Measurements from ENCODE around the gene EHMT2. TPM values are rescaled to one million over a fixed set of nuclear protein-coding genes. Genes with fewer than 3 reads are reported as not detected.
"Not testable (repeated sequence)": the region's sequence is repeated elsewhere in the genome, so short reads cannot be mapped to it uniquely, and the experiment has no call there.

The EHMT2 gene
- total RNA-seq, 1 donor from 2014 or later = 15.6 TPM

DNA sequence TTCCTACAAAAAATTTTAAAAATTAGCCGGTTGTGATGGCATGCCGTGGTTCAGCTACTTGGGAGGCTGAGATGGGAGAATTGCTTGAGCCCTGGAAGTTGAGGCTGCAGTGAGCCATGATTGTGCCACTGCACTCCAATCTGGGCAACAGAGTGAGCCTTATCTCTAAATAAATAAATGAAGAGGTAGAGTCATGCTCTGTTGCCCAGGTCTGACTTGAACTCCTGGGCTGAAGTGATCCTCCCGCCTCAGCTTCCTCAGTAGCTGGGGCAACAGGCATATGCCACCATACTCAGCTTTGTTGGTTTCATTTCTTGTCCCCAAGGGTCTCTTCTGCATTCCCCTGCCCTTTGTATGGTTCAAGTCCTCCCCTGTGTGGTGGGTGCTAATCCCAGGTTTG, 53.0 kb downstream of the EHMT2 start:
- no peak overlapping the region for H3K27ac ChIP-seq (replicated peaks)
- no peaks in the 10 kb centered on the region for H3K9me3 ChIP-seq (replicated peaks)
- H3K36me3 ChIP-seq = peaks cover 21% of the 10 kb centered on the region
- no peaks in the 10 kb centered on the region for H3K4me1 ChIP-seq
- H3K27me3 ChIP-seq (ENCODE audit: low read depth) = no peaks in the 10 kb centered on the region
- intact Hi-C loops (cut with micrococcal nuclease) = no loop called here
- DNase-seq = no peak
- no peak overlapping the region for H3K4me3 ChIP-seq
- TF ChIP-seq, protein P1, sequence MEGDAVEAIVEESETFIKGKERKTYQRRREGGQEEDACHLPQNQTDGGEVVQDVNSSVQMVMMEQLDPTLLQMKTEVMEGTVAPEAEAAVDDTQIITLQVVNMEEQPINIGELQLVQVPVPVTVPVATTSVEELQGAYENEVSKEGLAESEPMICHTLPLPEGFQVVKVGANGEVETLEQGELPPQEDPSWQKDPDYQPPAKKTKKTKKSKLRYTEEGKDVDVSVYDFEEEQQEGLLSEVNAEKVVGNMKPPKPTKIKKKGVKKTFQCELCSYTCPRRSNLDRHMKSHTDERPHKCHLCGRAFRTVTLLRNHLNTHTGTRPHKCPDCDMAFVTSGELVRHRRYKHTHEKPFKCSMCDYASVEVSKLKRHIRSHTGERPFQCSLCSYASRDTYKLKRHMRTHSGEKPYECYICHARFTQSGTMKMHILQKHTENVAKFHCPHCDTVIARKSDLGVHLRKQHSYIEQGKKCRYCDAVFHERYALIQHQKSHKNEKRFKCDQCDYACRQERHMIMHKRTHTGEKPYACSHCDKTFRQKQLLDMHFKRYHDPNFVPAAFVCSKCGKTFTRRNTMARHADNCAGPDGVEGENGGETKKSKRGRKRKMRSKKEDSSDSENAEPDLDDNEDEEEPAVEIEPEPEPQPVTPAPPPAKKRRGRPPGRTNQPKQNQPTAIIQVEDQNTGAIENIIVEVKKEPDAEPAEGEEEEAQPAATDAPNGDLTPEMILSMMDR (IDR thresholded peaks at IDR 0.05; ENCODE audit: borderline replicate concordance) = no peak

DNA sequence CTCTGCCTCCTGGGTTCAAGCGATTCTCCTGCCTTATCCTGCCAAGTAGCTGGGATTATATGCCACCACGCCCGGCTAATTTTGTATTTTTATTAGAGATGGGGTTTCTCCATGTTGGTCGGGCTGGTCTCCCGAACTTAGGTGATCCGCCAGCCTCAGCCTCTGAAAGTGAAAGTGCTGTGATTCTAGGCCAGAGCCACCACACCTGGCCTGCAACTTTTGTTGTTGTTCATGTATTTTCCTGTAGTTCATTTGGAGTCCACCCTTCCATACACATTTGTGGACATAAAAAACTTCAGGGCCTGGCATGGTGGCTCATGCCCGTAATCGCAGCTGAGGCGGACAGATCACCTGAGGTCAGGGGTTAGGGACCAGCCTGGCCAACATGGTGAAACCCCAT, 55.4 kb downstream of the EHMT2 start:
- TF ChIP-seq, protein P1 (IDR thresholded peaks at IDR 0.05; ENCODE audit: borderline replicate concordance) = no peak
- intact Hi-C loops (cut with micrococcal nuclease) = no loop called here
- Histone ChIP-seq H3K27me3 (ENCODE audit: low read depth) (no peaks in the 10 kb centered on the region), H3K4me1 (peaks cover 20% of the 10 kb centered on the region), H3K4me3 (no peak overlapping the region), H3K36me3 (peaks cover 46% of the 10 kb centered on the region), H3K9me3 (replicated peaks) (no peaks in the 10 kb centered on the region), H3K27ac (replicated peaks) (no peak overlapping the region)
- DNase-seq = no peak

DNA sequence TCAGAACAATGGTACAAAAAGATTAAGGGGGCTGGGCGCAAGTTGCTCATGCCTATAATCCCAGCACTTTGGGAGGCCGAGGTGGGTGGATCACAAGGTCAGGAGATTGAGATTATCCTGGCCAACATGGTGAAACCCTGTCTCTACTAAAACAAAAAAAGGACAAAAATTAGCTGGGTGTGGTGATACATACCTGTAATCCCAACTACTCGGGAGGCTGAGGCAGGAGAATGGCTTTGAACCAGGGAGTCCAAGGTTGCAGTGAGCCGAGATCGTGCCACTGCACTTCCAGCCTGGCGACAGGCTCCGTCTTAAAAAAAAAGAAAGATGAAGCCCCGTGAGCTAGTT, 57.7 kb downstream of the EHMT2 start:
- peaks cover 51% of the 10 kb centered on the region for H3K36me3 ChIP-seq
- H3K27me3 ChIP-seq (ENCODE audit: low read depth); H3K4me3 ChIP-seq; H3K9me3 ChIP-seq (replicated peaks); DNase-seq; H3K27ac ChIP-seq (replicated peaks); intact Hi-C loops (cut with micrococcal nuclease): not testable (repeated sequence)
- H3K4me1 ChIP-seq = peaks cover 43% of the 10 kb centered on the region

DNA sequence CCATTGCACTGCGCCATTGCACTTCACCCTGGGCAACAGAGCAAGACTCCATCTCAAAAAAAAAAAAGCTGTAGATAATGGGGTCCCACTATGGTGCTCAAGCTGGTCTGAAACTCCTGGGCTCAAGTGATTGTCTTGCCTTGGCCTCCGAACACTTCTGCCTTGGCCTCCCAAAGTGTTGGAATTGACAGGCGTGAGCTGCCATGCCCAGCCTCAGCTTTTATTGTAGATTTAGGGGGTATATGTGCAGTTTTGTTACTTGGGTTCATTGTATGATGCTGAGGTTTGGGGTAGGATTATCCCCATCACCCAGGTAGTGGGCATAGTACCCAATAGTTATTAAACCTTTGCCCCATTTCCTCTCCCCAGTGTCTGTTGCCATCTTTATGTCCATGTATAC, 58.5 kb downstream of the EHMT2 start:
- H3K27ac ChIP-seq (replicated peaks) = no peak overlapping the region
- peaks cover 51% of the 10 kb centered on the region for H3K36me3 ChIP-seq
- no peaks in the 10 kb centered on the region for H3K9me3 ChIP-seq (replicated peaks)
- intact Hi-C loops (cut with micrococcal nuclease) = no loop called here
- TF ChIP-seq, protein P1 (IDR thresholded peaks at IDR 0.05; ENCODE audit: borderline replicate concordance) = no peak
- peaks cover 47% of the 10 kb centered on the region for H3K4me1 ChIP-seq
- DNase-seq = no peak
- no peak overlapping the region for H3K4me3 ChIP-seq
- no peaks in the 10 kb centered on the region for H3K27me3 ChIP-seq (ENCODE audit: low read depth)

DNA sequence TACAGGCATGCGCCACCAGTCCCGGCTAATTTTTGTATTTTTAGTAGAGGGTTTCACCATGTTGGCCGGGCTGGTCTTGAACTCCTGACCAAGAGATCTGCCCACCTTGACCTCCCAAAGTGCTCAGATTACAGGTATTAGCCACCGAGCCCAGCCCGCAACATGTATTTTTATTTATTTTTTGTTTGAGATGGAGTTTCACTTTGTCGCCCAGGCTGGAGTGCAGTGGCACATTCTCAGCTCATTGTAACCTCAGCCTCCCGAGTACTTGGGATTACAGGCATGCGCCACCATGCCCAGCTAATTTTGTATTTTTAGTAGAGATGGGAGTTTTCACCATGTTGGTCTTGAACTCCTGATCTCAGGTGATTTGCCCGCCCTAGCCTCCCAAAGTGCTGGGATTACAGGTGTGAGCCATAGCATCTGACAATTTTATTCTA, 59.4 kb downstream of the EHMT2 start:
- peak overlapping the region; percentile 99 for H3K4me3 ChIP-seq

DNA sequence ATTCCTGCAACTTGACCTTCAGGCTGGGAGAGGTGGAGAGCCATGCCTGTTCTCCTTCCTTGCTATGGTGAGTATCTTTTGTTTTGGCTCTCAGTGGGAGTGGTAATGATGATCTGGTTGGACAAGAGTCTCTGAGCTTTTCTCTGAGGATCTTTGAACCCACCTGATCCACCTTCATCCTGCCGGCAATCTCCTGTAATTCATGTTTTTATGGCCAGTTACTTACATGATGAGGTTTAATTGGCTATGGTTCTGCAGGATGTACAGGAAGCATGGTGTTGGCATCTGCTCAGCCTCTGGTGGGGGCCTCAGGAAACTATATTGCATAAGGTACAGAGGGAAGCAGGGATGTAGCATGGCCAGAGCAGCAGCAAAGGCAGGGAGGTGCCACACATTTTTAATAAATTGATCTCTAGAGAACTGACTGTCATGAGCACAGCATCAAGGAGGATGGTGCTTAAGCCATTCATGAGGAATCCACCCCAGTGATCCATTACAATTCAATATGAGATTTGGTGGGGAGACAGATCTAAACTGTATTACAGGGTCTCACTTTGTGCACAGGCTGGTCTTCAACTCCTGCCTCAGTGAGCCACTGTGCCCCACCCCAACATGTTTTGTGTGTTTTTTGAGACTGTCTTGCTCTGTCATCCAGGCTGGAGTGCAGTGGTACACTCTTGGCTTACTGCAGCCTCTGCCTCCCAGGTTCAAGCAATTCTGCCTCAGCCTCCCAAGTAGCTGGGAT, 60.0 kb downstream of the EHMT2 start:
- peaks cover 51% of the 10 kb centered on the region for H3K36me3 ChIP-seq
- TF ChIP-seq, protein P1 (IDR thresholded peaks at IDR 0.05; ENCODE audit: borderline replicate concordance) = no peak
- no peaks in the 10 kb centered on the region for H3K9me3 ChIP-seq (replicated peaks)
- no peak for DNase-seq
- H3K27ac ChIP-seq (replicated peaks) = peak overlapping the region; percentile 97
- intact Hi-C loops (cut with micrococcal nuclease) = no loop called here
- H3K4me1 ChIP-seq = peaks cover 54% of the 10 kb centered on the region
- no peaks in the 10 kb centered on the region for H3K27me3 ChIP-seq (ENCODE audit: low read depth)
- peak overlapping the region; percentile 99 for H3K4me3 ChIP-seq

More for the DNA sequence above, 59.4 kb downstream of the EHMT2 start:
- Histone ChIP-seq H3K27ac (replicated peaks) (peak overlapping the region; percentile 97), H3K4me1 (peaks cover 51% of the 10 kb centered on the region), H3K36me3 (peaks cover 51% of the 10 kb centered on the region)
- intact Hi-C loops (cut with micrococcal nuclease); DNase-seq; H3K9me3 ChIP-seq (replicated peaks); H3K27me3 ChIP-seq (ENCODE audit: low read depth): not testable (repeated sequence)

All from left ventricle myocardium inferior (tissue), 1 donor.